K562 (cell line): ENCODE measurements around the gene PRELID2. TPM values are rescaled to one million over a fixed set of nuclear protein-coding genes. Genes with fewer than 3 reads are reported as not detected.

Source experiments
- ATAC-seq: fragments of 200-7000 bp; cut with Tn5 transposase; 3 replicates; pipeline ENCODE4 v1.9.1; 2020; ENCODE audit warnings: moderate library complexity
- BruUV-seq: library from RNA; stranded (reverse); fragments of 400-500 nt; replicated peaks from 2 replicates; lab custom pipeline; 2021; lab: Mats Ljungman, UMichigan
- CTCF ChIA-PET: fragments of 300-600 bp; formaldehyde crosslinking; extraction: SDS; loops from one replicate; lab custom pipeline; 2021; ENCODE audit warnings: low intra/inter-chr PET ratio; lab: Yijun Ruan, JAX
- POLR2A ChIA-PET: fragments of 300-600, 350-650 bp; sonication (Branson Sonifier 250); formaldehyde crosslinking; extraction: SDS; loops from one replicate; lab custom pipeline; 2021; ENCODE audit warnings: antibody characterized with exemption, inconsistent platforms; lab: Yijun Ruan, JAX
- DNase-seq, 4 experiments: peaks; one replicate each; pipeline versions ENCODE4 v3.0.0 to v3.0.0-alpha.2; 2011 to 2018; ENCODE audit warnings: low spot score in 3 of 4, mixed read lengths in 3 of 4; ENCODE audit errors: extremely low read depth in 1 of 4
- FAIRE-seq: peaks from 2 replicates; lab custom pipeline; 2011; peaks lifted over from hg19 to GRCh38; lab: Jason Lieb, UNC
- H2AFZ ChIP-seq: 2 replicates; pipeline ENCODE4 v1.6.0; 2011; ENCODE audit warnings: low read depth, low read length, control low read depth, inconsistent platforms
- H3K27ac ChIP-seq: fragments of 200-600 bp; 3 replicates; pipeline ENCODE4 v1.8.0; 2011; ENCODE audit warnings: low read depth, mild to moderate bottlenecking, control low read depth, inconsistent platforms, low read length, moderate library complexity, mixed read lengths; ENCODE audit errors: extremely low read depth
- H3K27me3 ChIP-seq, 2 experiments: fragments of 300-600 bp in 1 of 2; 2 replicates in 1 of 2; 3 replicates in 1 of 2; pipeline versions ENCODE4 v1.6.0 to v1.8.0; 2011; ENCODE audit warnings: inconsistent platforms in 2 of 2, low read length in 2 of 2, mild to moderate bottlenecking in 1 of 2, mixed read lengths in 1 of 2, moderate library complexity in 1 of 2; ENCODE audit not compliant: control insufficient read depth in 2 of 2, insufficient read depth in 2 of 2
- H3K36me3 ChIP-seq: fragments of 300-600 bp; 3 replicates; pipeline ENCODE4 v1.8.0; 2011; ENCODE audit warnings: mild to moderate bottlenecking, low read length, inconsistent platforms; ENCODE audit not compliant: control insufficient read depth, insufficient read depth
- H3K4me1 ChIP-seq, 2 experiments: fragments of 200-600 bp in 1 of 2; replicated peaks in 1 of 2; 2 replicates in 1 of 2; 3 replicates in 1 of 2; pipeline versions ENCODE4 v1.5.1 to v1.8.0; 2011; ENCODE audit warnings: inconsistent platforms in 2 of 2, low read length in 2 of 2, mild to moderate bottlenecking in 1 of 2, mixed read lengths in 1 of 2, moderate library complexity in 1 of 2; ENCODE audit not compliant: control insufficient read depth in 2 of 2, insufficient read depth in 2 of 2
- H3K4me2 ChIP-seq: 2 replicates; pipeline ENCODE4 v1.6.1; 2011; ENCODE audit warnings: low read length, control low read depth, inconsistent platforms, mixed read lengths; ENCODE audit not compliant: insufficient read depth
- H3K4me3 ChIP-seq: fragments of 200-600 bp; sonication (generic), shearing (Covaris generic); 2 replicates; pipeline ENCODE4 v1.5.1; 2016; ENCODE audit warnings: control low read depth, inconsistent platforms
- H3K79me2 ChIP-seq: fragments of 200-600 bp; 3 replicates; pipeline ENCODE4 v1.8.0; 2011; ENCODE audit warnings: low read length, inconsistent platforms; ENCODE audit not compliant: control insufficient read depth, insufficient read depth
- H3K9ac ChIP-seq, 2 experiments: 2 replicates each; pipeline versions ENCODE4 v1.6.0 to v1.6.1; 2011; ENCODE audit warnings: low read depth in 2 of 2, low read length in 2 of 2, control low read depth in 1 of 2, inconsistent platforms in 1 of 2, mild to moderate bottlenecking in 1 of 2, mixed read lengths in 1 of 2; ENCODE audit not compliant: insufficient read depth in 1 of 2
- H3K9me1 ChIP-seq: one replicate; pipeline ENCODE4 v1.6.0; 2011; ENCODE audit warnings: inconsistent platforms, mild to moderate bottlenecking, low read length, moderate library complexity; ENCODE audit not compliant: control insufficient read depth, insufficient read depth
- H3K9me3 ChIP-seq: replicated peaks from 2 replicates; pipeline ENCODE4 v1.5.1; 2011; ENCODE audit warnings: low read depth, low read length, inconsistent platforms; ENCODE audit not compliant: control insufficient read depth, insufficient read depth
- H4K20me1 ChIP-seq: replicated peaks from 2 replicates; pipeline ENCODE4 v1.6.1; 2011; ENCODE audit warnings: low read length, inconsistent platforms, mixed read lengths; ENCODE audit not compliant: control insufficient read depth, insufficient read depth
- FIP1L1 ChIP-seq: fragments of 200-400 bp; formaldehyde crosslinking; IDR thresholded peaks from 2 replicates; pipeline ENCODE4 v1.6.1; 2018; ENCODE audit warnings: mild to moderate bottlenecking, low read depth, low read length; ENCODE audit not compliant: poor library complexity, severe bottlenecking
- GATA2 ChIP-seq: sonication (generic); formaldehyde crosslinking; IDR thresholded peaks from 2 replicates; pipeline ENCODE4 v1.4.0; 2020; ENCODE audit warnings: mild to moderate bottlenecking, missing genetic modification reagents
- MEF2D ChIP-seq: conservative IDR thresholded peaks from 2 replicates; pipeline ENCODE4 v1.6.1; 2016; ENCODE audit warnings: low read depth, missing genetic modification characterization, missing compliant biosample characterization
- MEIS2 ChIP-seq: fragments of 450-650 bp; IDR thresholded peaks from 2 replicates; pipeline ENCODE4 v1.6.1; 2014; ENCODE audit warnings: mild to moderate bottlenecking; ENCODE audit not compliant: partially characterized antibody
- NR2C2 ChIP-seq, 2 experiments: fragments of 200-800 bp in 1 of 2; sonication (Bioruptor generic) in 1 of 2; sonication (generic) in 1 of 2; formaldehyde crosslinking in 1 of 2; IDR thresholded peaks; 2 replicates each; pipeline versions ENCODE4 v1.6.1 to v1.8.0; 2016 to 2022; ENCODE audit warnings: mild to moderate bottlenecking in 1 of 2, missing compliant biosample characterization in 1 of 2, missing genetic modification characterization in 1 of 2, missing genetic modification reagents in 1 of 2
- PBX2 ChIP-seq, 2 experiments: IDR thresholded peaks in 1 of 2; conservative IDR thresholded peaks in 1 of 2; 2 replicates each; pipeline ENCODE4 v1.6.1; 2016; ENCODE audit warnings: low read depth in 2 of 2, mild to moderate bottlenecking in 1 of 2, missing compliant biosample characterization in 1 of 2, missing genetic modification characterization in 1 of 2, moderate library complexity in 1 of 2
- PTRF ChIP-seq: fragments of 450-650 bp; IDR thresholded peaks from 2 replicates; pipeline ENCODE4 v1.6.1; 2016; ENCODE audit warnings: mild to moderate bottlenecking, missing genetic modification characterization, missing compliant biosample characterization
- ZNF274 ChIP-seq: IDR thresholded peaks from 2 replicates; pipeline ENCODE4 v1.6.1; 2011; ENCODE audit warnings: low read depth, mild to moderate bottlenecking, low read length, moderate library complexity, borderline replicate concordance
- ZNF347 ChIP-seq: fragments of 450-650 bp; formaldehyde crosslinking; IDR thresholded peaks from 2 replicates; pipeline ENCODE4 v1.4.0; 2020; ENCODE audit warnings: low read depth, mild to moderate bottlenecking, moderate library complexity
- ZNF583 ChIP-seq: fragments of 250-450 bp; sonication (Bioruptor Pico); IDR thresholded peaks from 2 replicates; pipeline ENCODE4 v1.4.0; 2020
- ZNF696 ChIP-seq: fragments of 250-450 bp; sonication (Bioruptor Pico); conservative IDR thresholded peaks from 2 replicates; pipeline ENCODE4 v1.4.0; 2020; ENCODE audit warnings: mild to moderate bottlenecking, moderate library complexity
- WGBS: fragments of 100-300 bp; shearing (Covaris generic); methylation state at CpG from one replicate; pipeline ENCODE4 v1.1.6; 2016; ENCODE audit warnings: low coverage, mixed read lengths; ENCODE audit not compliant: insufficient coverage; ENCODE audit errors: missing lambda C conversion rate; 5-methylcytosine and 5-hydroxymethylcytosine counted together
- in situ Hi-C: fragments of 300-500 bp; cut with MboI; formaldehyde crosslinking; loops from 4 replicates; pipeline ENCODE4 v1.15.0; 2018; ENCODE audit warnings: inconsistent platforms, mixed read lengths
- intact Hi-C: fragments of 100-400 bp; cut with micrococcal nuclease; formaldehyde crosslinking; loops from 2 replicates; pipeline ENCODE4 v1.14.2; 2022
- polyA plus RNA-seq, 8 experiments: library from polyadenylated mRNA; depleted of rRNA in 4 of 8; stranded (reverse) in 5 of 8; unstranded in 3 of 8; fragments of >200 nt; fragmentation: Nextera tagmentation in 2 of 8; fragmentation: Illumina TruSeq in 1 of 8; extraction: Ambion mirVana in 2 of 8; extraction: Trizol in 1 of 8; gene quantifications; 2 replicates each; pipeline versions ENCODE4 v1.2.1 to v1.2.3, GENCODE V29; 2011 to 2014; ENCODE audit warnings: inconsistent platforms in 1 of 8, missing spikeins in 1 of 8
- total RNA-seq, 7 experiments: library from RNA; depleted of rRNA in 6 of 7; stranded (reverse); fragments of >200 nt in 6 of 7; fragmentation: Illumina TruSeq in 2 of 7; extraction: Trizol in 2 of 7; gene quantifications; 2 replicates each; pipeline versions ENCODE4 v1.2.1 to v1.2.3, GENCODE V29; 2011 to 2021; ENCODE audit warnings: low replicate concordance in 1 of 7
- TF ChIP-seq, protein P1 (sequence below): sonication (generic); formaldehyde crosslinking; IDR thresholded peaks from 2 replicates; pipeline ENCODE4 v1.8.0; 2022; ENCODE audit warnings: missing genetic modification reagents, mild to moderate bottlenecking, moderate library complexity, borderline replicate concordance

PRELID2 gene
- total and polyA plus RNA-seq, 9 of the 15 experiments (the other 6 are each of a cell fraction or from before 2014, with no cell fraction given): 6.4 to 68.2 (median 28.8) TPM

DNA sequence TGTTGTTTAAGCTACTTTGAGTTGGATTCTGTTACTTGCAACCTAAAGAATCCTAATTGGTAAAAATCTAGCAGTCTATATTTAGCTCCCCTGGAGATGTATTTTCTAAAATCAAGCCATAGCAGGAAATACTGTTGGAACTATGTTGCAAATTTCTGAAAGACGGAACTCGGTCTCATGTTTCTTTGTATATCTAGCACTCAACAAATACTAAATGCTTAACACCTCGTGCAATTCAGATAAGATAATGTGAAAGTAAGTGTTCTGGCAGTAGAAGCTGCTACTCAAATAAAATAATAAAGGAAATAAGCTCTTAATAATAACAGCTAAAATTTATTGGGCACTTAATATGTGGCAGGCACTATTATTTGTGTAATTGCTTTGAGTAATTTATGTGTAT is 10.9 kb upstream of the PRELID2 start:
- 22% methylated on average over 3 of the region's 3 CpGs for WGBS
- in situ Hi-C loops: no loop called here

GRCh38 chr5:145841299-145841698 is 6.2 kb upstream of the PRELID2 start:
- H3K4me1 ChIP-seq: peaks cover 0 to 13% of the 10 kb centered on the region in 2 experiments; a peak in 3 of 5 replicates
- in situ Hi-C loops: no loop called here
- POLR2A ChIA-PET: interaction anchor here (0.8 to 1.5 kb wide), 3 partner anchors 12 to 22 kb away, joined by 4 to 7 read pairs (median 4); no protein-coding TSS in a partner anchor
- no peak for ATAC-seq
- intact Hi-C loops: no loop called here
- H4K20me1 ChIP-seq: no peaks in the 10 kb centered on the region
- CTCF ChIA-PET: no interaction called here
- H3K9me3 ChIP-seq: no peaks in the 10 kb centered on the region
- DNase-seq: no peak
- H3K27ac ChIP-seq: no peak overlapping the region
- no peak for TF ChIP-seq PBX2 (CRISPR knock-in tag; IDR thresholded peaks at IDR 0.05; ENCODE audit: low read depth)
- TF ChIP-seq PBX2 (tag; conservative IDR thresholded peaks at IDR 0.05; ENCODE audit: low read depth): peak; percentile 52
- 0 out of 2 replicates have a peak, but pooled peaks have one; percentile 35 for TF ChIP-seq PTRF
- TF ChIP-seq, protein P1, sequence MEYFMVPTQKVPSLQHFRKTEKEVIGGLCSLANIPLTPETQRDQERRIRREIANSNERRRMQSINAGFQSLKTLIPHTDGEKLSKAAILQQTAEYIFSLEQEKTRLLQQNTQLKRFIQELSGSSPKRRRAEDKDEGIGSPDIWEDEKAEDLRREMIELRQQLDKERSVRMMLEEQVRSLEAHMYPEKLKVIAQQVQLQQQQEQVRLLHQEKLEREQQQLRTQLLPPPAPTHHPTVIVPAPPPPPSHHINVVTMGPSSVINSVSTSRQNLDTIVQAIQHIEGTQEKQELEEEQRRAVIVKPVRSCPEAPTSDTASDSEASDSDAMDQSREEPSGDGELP: no peak
- no peak for TF ChIP-seq ZNF696
- 0 out of 2 replicates have a peak, but pooled peaks have one; percentile 36 for TF ChIP-seq MEF2D (tag)
- no peak for TF ChIP-seq ZNF583
- no peak for TF ChIP-seq GATA2 (CRISPR knock-in tag)
- TF ChIP-seq MEIS2: peak; percentile 61
- TF ChIP-seq NR2C2 (CRISPR knock-in tag; IDR thresholded peaks at IDR 0.05): no peak
- 0 out of 2 replicates have a peak, but pooled peaks have one; percentile 5 for TF ChIP-seq NR2C2 (tag; IDR thresholded peaks at IDR 0.05)
- TF ChIP-seq FIP1L1: no peak
- TF ChIP-seq ZNF347 (CRISPR knock-in tag): no peak
- no peak for FAIRE-seq
- H3K9me1 ChIP-seq: no peaks in the 10 kb centered on the region
- no peaks in the 10 kb centered on the region for H3K36me3 ChIP-seq
- H3K27me3 ChIP-seq: no peaks in the 10 kb centered on the region
- H3K9ac ChIP-seq: no peak overlapping the region
- H3K4me3 ChIP-seq: no peak overlapping the region
- no TSS peak for BruUV-seq
- no peaks in the 10 kb centered on the region for H3K79me2 ChIP-seq
- no peak overlapping the region for H3K4me2 ChIP-seq
- peak overlapping the region; percentile 46 for H2AFZ ChIP-seq

More for the DNA sequence above, 10.9 kb upstream of the PRELID2 start:
- Histone ChIP-seq H3K4me1 (peaks cover 0 to 23% of the 10 kb centered on the region in 2 experiments; a peak in 3 of 5 replicates), H4K20me1 (no peaks in the 10 kb centered on the region), H3K4me3 (no peak overlapping the region), H3K9me3 (no peaks in the 10 kb centered on the region), H3K4me2 (no peak overlapping the region), H3K27ac (no peak overlapping the region), H3K9me1 (no peaks in the 10 kb centered on the region), H2AFZ (peak overlapping the region; percentile 66), H3K9ac (no peak overlapping the region), H3K27me3 (no peaks in the 10 kb centered on the region), H3K36me3 (no peaks in the 10 kb centered on the region), H3K79me2 (no peaks in the 10 kb centered on the region)
- FAIRE-seq (no peak), DNase-seq (no peak), ATAC-seq (no peak)
- BruUV-seq: no TSS peak
- TF ChIP-seq ZNF274: no peak
- intact Hi-C loops: no loop called here
- CTCF ChIA-PET: no interaction called here
- POLR2A ChIA-PET: interaction anchor here (0.9 to 2.1 kb wide), 3 partner anchors 9 to 1676 kb away, joined by 3 to 9 read pairs (median 3); partner anchors contain the start of genes KCTD16, PRELID2 and YIPF5
